IMR-90 (cell line): ENCODE measurements around the gene NPAS2. TPM values are rescaled to one million over a fixed set of nuclear protein-coding genes. Genes with fewer than 3 reads are reported as not detected.

ENCODE experiments used
- ATAC-seq: fragments of 200-7000 bp; cut with Tn5 transposase; 2 replicates; pipeline ENCODE4 v1.9.1; 2020; ENCODE audit warnings: low read depth, mild to moderate bottlenecking, moderate library complexity
- BruUV-seq: library from RNA; stranded (reverse); fragments of 400-500 nt; replicated peaks from 2 replicates; lab custom pipeline; 2021; lab: Mats Ljungman, UMichigan
- CTCF ChIA-PET: fragments of 300-600 bp; formaldehyde crosslinking; extraction: SDS; loops from one replicate; lab custom pipeline; 2021; ENCODE audit warnings: antibody characterized with exemption; lab: Yijun Ruan, JAX
- POLR2A ChIA-PET: fragments of 300-600 bp; sonication (Branson Sonifier 250); formaldehyde crosslinking; loops from one replicate; lab custom pipeline; 2022; ENCODE audit warnings: antibody characterized with exemption; ENCODE audit not compliant: unreplicated experiment; lab: Charles Lee
- DNase-seq: peaks from one replicate; pipeline ENCODE4 v3.0.0; 2013
- H2AFZ ChIP-seq: replicated peaks from 2 replicates; pipeline ENCODE3; 2013; ENCODE audit warnings: low read length, mild to moderate bottlenecking; ENCODE audit not compliant: poor library complexity
- H2AK5ac ChIP-seq: 2 replicates; pipeline ENCODE4 v1.6.1; 2013; ENCODE audit warnings: low read depth, low read length, inconsistent platforms
- H2AK9ac ChIP-seq: replicated peaks from 2 replicates; pipeline ENCODE3; 2013; ENCODE audit warnings: mild to moderate bottlenecking, low read depth, low read length, moderate library complexity; ENCODE audit not compliant: poor library complexity
- H2BK120ac ChIP-seq: 2 replicates; pipeline ENCODE4 v1.6.1; 2013; ENCODE audit warnings: low read depth, low read length, inconsistent platforms
- H2BK15ac ChIP-seq: 3 replicates; pipeline ENCODE4 v1.6.1; 2013; ENCODE audit warnings: low read depth, low read length, inconsistent platforms
- H2BK20ac ChIP-seq: 2 replicates; pipeline ENCODE4 v1.6.1; 2013; ENCODE audit warnings: low read depth, mild to moderate bottlenecking, inconsistent platforms, low read length, moderate library complexity
- H2BK5ac ChIP-seq: 2 replicates; pipeline ENCODE4 v1.6.1; 2013; ENCODE audit warnings: mild to moderate bottlenecking, low read depth, low read length, inconsistent platforms; ENCODE audit not compliant: poor library complexity, severe bottlenecking
- H3K14ac ChIP-seq: replicated peaks from 2 replicates; pipeline ENCODE4 v1.6.1; 2013; ENCODE audit warnings: low read depth, low read length, inconsistent platforms
- H3K18ac ChIP-seq: 2 replicates; pipeline ENCODE4 v1.6.1; 2013; ENCODE audit warnings: low read depth, low read length, control low read depth
- H3K23ac ChIP-seq: 2 replicates; pipeline ENCODE4 v1.6.1; 2013; ENCODE audit warnings: low read depth, low read length, inconsistent platforms
- H3K27ac ChIP-seq: 2 replicates; pipeline ENCODE4 v1.5.1; 2013; ENCODE audit warnings: mild to moderate bottlenecking, control low read depth, low read length; ENCODE audit not compliant: insufficient read depth
- H3K27me3 ChIP-seq: 2 replicates; pipeline ENCODE4 v1.6.1; 2013; ENCODE audit warnings: low read length; ENCODE audit not compliant: control insufficient read depth, insufficient read depth
- H3K36me3 ChIP-seq: 2 replicates; pipeline ENCODE4 v1.6.1; 2013; ENCODE audit warnings: low read length, mixed read lengths; ENCODE audit not compliant: control insufficient read depth, insufficient read depth
- H3K4ac ChIP-seq: 2 replicates; pipeline ENCODE4 v1.6.1; 2013; ENCODE audit warnings: low read depth, low read length, inconsistent platforms
- H3K4me1 ChIP-seq: 2 replicates; pipeline ENCODE4 v1.6.1; 2013; ENCODE audit warnings: low read length, mixed read lengths; ENCODE audit not compliant: control insufficient read depth, insufficient read depth
- H3K4me2 ChIP-seq: 2 replicates; pipeline ENCODE4 v1.6.1; 2013; ENCODE audit warnings: low read depth, mild to moderate bottlenecking, control low read depth, low read length, moderate library complexity
- H3K4me3 ChIP-seq: 2 replicates; pipeline ENCODE4 v1.5.1; 2013; ENCODE audit warnings: low read depth, mild to moderate bottlenecking, control low read depth, low read length, moderate library complexity; ENCODE audit not compliant: insufficient read depth
- H3K56ac ChIP-seq: 2 replicates; pipeline ENCODE4 v1.6.1; 2013; ENCODE audit warnings: low read length, inconsistent platforms; ENCODE audit not compliant: insufficient read depth; ENCODE audit errors: extremely low read depth
- H3K79me1 ChIP-seq, 2 experiments: 2 replicates each; pipeline ENCODE4 v1.6.1; 2013; ENCODE audit warnings: low read length in 2 of 2, inconsistent platforms in 1 of 2, low read depth in 1 of 2
- H3K9ac ChIP-seq: 2 replicates; pipeline ENCODE4 v1.6.1; 2013; ENCODE audit warnings: low read depth, low read length, control low read depth
- H3K9me1 ChIP-seq: 2 replicates; pipeline ENCODE4 v1.6.1; 2013; ENCODE audit warnings: low read length, inconsistent platforms; ENCODE audit not compliant: insufficient read depth
- H3K9me3 ChIP-seq: 2 replicates; pipeline ENCODE4 v1.6.1; 2013; ENCODE audit warnings: low read length; ENCODE audit not compliant: control insufficient read depth, insufficient read depth
- H4K20me1 ChIP-seq: 2 replicates; pipeline ENCODE4 v1.6.1; 2013; ENCODE audit warnings: low read length, inconsistent platforms; ENCODE audit not compliant: insufficient read depth
- H4K5ac ChIP-seq: 2 replicates; pipeline ENCODE4 v1.6.1; 2013; ENCODE audit warnings: mild to moderate bottlenecking, low read depth, low read length, control low read depth
- H4K8ac ChIP-seq, 2 experiments: 2 replicates each; pipeline ENCODE4 v1.6.1; 2013; ENCODE audit warnings: low read depth in 2 of 2, low read length in 2 of 2, control low read depth in 1 of 2, inconsistent platforms in 1 of 2
- H4K91ac ChIP-seq: 2 replicates; pipeline ENCODE4 v1.6.1; 2013; ENCODE audit warnings: low read depth, low read length, inconsistent platforms; ENCODE audit not compliant: insufficient read depth
- BHLHE40 ChIP-seq: fragments of 150-350 bp; IDR thresholded peaks from 2 replicates; pipeline ENCODE4 v1.6.1; 2016; ENCODE audit warnings: mild to moderate bottlenecking, low read depth, low read length
- CEBPB ChIP-seq: IDR thresholded peaks from 2 replicates; pipeline ENCODE4 v1.6.1; 2012; ENCODE audit warnings: low read depth, low read length, improper control_type of control experiment
- CHD1 ChIP-seq: IDR thresholded peaks from 2 replicates; pipeline ENCODE4 v1.6.1; 2012; ENCODE audit warnings: low read depth, low read length, improper control_type of control experiment
- FOS ChIP-seq: fragments of 150-350 bp; IDR thresholded peaks from 2 replicates; pipeline ENCODE4 v1.6.1; 2016; ENCODE audit warnings: low read depth, low read length
- MAFK ChIP-seq: IDR thresholded peaks from 2 replicates; pipeline ENCODE4 v1.6.1; 2012; ENCODE audit warnings: low read depth, low read length, improper control_type of control experiment
- MAZ ChIP-seq: IDR thresholded peaks from 2 replicates; pipeline ENCODE4 v1.6.1; 2012; ENCODE audit warnings: low read depth, mild to moderate bottlenecking, low read length, improper control_type of control experiment, moderate library complexity, borderline replicate concordance
- MXI1 ChIP-seq: IDR thresholded peaks from 2 replicates; pipeline ENCODE4 v1.6.1; 2012; ENCODE audit warnings: low read depth, mild to moderate bottlenecking, low read length, moderate library complexity, borderline replicate concordance
- NFE2L2 ChIP-seq: fragments of 150-350 bp; IDR thresholded peaks from 2 replicates; pipeline ENCODE4 v1.6.1; 2016; ENCODE audit warnings: low read depth, mild to moderate bottlenecking, low read length
- POLR2A ChIP-seq: IDR thresholded peaks from 2 replicates; pipeline ENCODE4 v1.6.1; 2012; ENCODE audit warnings: mild to moderate bottlenecking, low read depth, low read length
- RAD21 ChIP-seq: IDR thresholded peaks from 2 replicates; pipeline ENCODE4 v1.6.1; 2012; ENCODE audit warnings: low read length, improper control_type of control experiment
- RCOR1 ChIP-seq: IDR thresholded peaks from 2 replicates; pipeline ENCODE4 v1.6.1; 2012; ENCODE audit warnings: mild to moderate bottlenecking, low read length, improper control_type of control experiment; ENCODE audit not compliant: insufficient replicate concordance
- RFX5 ChIP-seq: IDR thresholded peaks from 2 replicates; pipeline ENCODE4 v1.8.0; 2012; ENCODE audit warnings: low read depth, mild to moderate bottlenecking, low read length, moderate library complexity
- SMC3 ChIP-seq: fragments of 150-350 bp; IDR thresholded peaks from 2 replicates; pipeline ENCODE4 v1.6.1; 2016; ENCODE audit warnings: low read depth, mild to moderate bottlenecking, antibody characterized with exemption, low read length, moderate library complexity
- WGBS, 2 experiments: methylation state at CpG; one replicate each; pipeline versions ENCODE4 v1.1.5 to v1.1.7; 2013; ENCODE audit warnings: missing lambda C conversion rate in 2 of 2; ENCODE audit not compliant: insufficient read length in 1 of 2; ENCODE audit errors: extremely low coverage in 2 of 2; 5-methylcytosine and 5-hydroxymethylcytosine counted together
- dilution Hi-C: fragments of 300-500 bp; cut with HindIII; formaldehyde crosslinking; loops from one replicate; pipeline ENCODE4 v1.14.3; 2018; ENCODE audit warnings: low sequenced_read_pairs; ENCODE audit not compliant: unreplicated experiment
- in situ Hi-C: fragments of 300-500 bp; cut with MboI; formaldehyde crosslinking; loops from 3 replicates; pipeline ENCODE4 v1.14.3; 2019; ENCODE audit warnings: low sequenced_read_pairs, inconsistent platforms, mixed read lengths
- intact Hi-C: fragments of 100-400 bp; cut with micrococcal nuclease; formaldehyde crosslinking; loops from 2 replicates; pipeline ENCODE4 v1.10.0; 2022
- polyA plus RNA-seq, 3 experiments: library from polyadenylated mRNA; depleted of rRNA; stranded (reverse); fragments of >200 nt; gene quantifications; 2 replicates each; pipeline ENCODE4 v1.2.3, GENCODE V29; 2012; ENCODE audit warnings: low replicate concordance in 1 of 3
- total RNA-seq: library from RNA; depleted of rRNA; stranded (reverse); fragments of >200 nt; gene quantifications from 2 replicates; pipeline ENCODE4 v1.2.3, GENCODE V29; 2012
- TF ChIP-seq, protein P1 (sequence below): fragments of 150-350 bp; IDR thresholded peaks from 2 replicates; pipeline ENCODE4 v1.6.1; 2017; ENCODE audit warnings: mild to moderate bottlenecking, antibody characterized with exemption, low read length, low read depth
- TF ChIP-seq, protein P2 (sequence below): conservative IDR thresholded peaks from 2 replicates; pipeline ENCODE4 v1.5.1; 2012; ENCODE audit warnings: mild to moderate bottlenecking, low read depth, low read length, improper control_type of control experiment
- TF ChIP-seq, protein P3 (sequence below): fragments of 150-350 bp; IDR thresholded peaks from 2 replicates; pipeline ENCODE4 v1.6.1; 2016; ENCODE audit warnings: low read depth, mild to moderate bottlenecking, low read length, moderate library complexity, borderline replicate concordance

Gene NPAS2
- total and polyA plus RNA-seq, 2 of the 4 experiments (the other 2 are of a cell fraction), result 5.2 to 14.8 TPM

DNA sequence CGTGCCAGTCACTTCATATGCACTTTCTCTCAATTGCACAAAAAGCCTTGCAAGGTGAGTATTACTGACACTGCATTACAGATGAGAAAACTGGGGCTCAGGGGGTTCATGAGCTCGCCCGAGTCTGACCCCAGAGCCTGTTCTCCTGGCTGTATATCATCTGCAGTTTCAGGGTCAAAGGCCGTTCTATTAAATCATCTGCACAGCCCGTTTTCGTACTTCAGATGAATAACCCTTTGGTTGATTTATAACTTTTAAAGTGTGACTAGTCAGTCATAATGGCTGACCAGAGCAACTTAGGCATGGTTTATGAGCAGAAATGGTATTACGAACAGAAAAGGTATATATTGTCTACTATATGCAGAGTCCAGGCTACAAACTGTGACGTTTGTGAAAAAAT, 35.3 kb upstream of the NPAS2 start:
- H3K4ac ChIP-seq, result no peak overlapping the region
- H3K4me3 ChIP-seq, result no peak overlapping the region
- H3K9ac ChIP-seq, result no peak overlapping the region
- no peak overlapping the region for H4K5ac ChIP-seq
- H4K20me1 ChIP-seq, result no peaks in the 10 kb centered on the region
- no peak overlapping the region for H3K4me2 ChIP-seq
- H3K9me1 ChIP-seq, result peaks cover 15% of the 10 kb centered on the region
- H3K23ac ChIP-seq, result no peak overlapping the region
- no peaks in the 10 kb centered on the region for H3K9me3 ChIP-seq
- no peak for DNase-seq
- intact Hi-C loops (no loop called here), in situ Hi-C loops (no loop called here), dilution Hi-C loops (no loop called here)
- no peak for TF ChIP-seq FOS
- TF ChIP-seq MAFK, result no peak
- TF ChIP-seq RAD21, result no peak
- TF ChIP-seq NFE2L2, result no peak
- no peak for TF ChIP-seq CHD1
- no peak for TF ChIP-seq MXI1
- no peak for TF ChIP-seq RFX5
- no peak for TF ChIP-seq RCOR1
- TF ChIP-seq, protein P1, sequence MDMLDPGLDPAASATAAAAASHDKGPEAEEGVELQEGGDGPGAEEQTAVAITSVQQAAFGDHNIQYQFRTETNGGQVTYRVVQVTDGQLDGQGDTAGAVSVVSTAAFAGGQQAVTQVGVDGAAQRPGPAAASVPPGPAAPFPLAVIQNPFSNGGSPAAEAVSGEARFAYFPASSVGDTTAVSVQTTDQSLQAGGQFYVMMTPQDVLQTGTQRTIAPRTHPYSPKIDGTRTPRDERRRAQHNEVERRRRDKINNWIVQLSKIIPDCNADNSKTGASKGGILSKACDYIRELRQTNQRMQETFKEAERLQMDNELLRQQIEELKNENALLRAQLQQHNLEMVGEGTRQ, result no peak
- TF ChIP-seq CEBPB, result no peak
- no peak for TF ChIP-seq BHLHE40
- no peak for TF ChIP-seq POLR2A
- no peak for TF ChIP-seq SMC3
- TF ChIP-seq, protein P2, sequence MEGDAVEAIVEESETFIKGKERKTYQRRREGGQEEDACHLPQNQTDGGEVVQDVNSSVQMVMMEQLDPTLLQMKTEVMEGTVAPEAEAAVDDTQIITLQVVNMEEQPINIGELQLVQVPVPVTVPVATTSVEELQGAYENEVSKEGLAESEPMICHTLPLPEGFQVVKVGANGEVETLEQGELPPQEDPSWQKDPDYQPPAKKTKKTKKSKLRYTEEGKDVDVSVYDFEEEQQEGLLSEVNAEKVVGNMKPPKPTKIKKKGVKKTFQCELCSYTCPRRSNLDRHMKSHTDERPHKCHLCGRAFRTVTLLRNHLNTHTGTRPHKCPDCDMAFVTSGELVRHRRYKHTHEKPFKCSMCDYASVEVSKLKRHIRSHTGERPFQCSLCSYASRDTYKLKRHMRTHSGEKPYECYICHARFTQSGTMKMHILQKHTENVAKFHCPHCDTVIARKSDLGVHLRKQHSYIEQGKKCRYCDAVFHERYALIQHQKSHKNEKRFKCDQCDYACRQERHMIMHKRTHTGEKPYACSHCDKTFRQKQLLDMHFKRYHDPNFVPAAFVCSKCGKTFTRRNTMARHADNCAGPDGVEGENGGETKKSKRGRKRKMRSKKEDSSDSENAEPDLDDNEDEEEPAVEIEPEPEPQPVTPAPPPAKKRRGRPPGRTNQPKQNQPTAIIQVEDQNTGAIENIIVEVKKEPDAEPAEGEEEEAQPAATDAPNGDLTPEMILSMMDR, result no peak
- TF ChIP-seq, protein P3, sequence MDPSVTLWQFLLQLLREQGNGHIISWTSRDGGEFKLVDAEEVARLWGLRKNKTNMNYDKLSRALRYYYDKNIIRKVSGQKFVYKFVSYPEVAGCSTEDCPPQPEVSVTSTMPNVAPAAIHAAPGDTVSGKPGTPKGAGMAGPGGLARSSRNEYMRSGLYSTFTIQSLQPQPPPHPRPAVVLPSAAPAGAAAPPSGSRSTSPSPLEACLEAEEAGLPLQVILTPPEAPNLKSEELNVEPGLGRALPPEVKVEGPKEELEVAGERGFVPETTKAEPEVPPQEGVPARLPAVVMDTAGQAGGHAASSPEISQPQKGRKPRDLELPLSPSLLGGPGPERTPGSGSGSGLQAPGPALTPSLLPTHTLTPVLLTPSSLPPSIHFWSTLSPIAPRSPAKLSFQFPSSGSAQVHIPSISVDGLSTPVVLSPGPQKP, result no peak
- no peak for TF ChIP-seq MAZ
- no peak overlapping the region for H3K18ac ChIP-seq
- no peak overlapping the region for H3K27ac ChIP-seq
- H4K8ac ChIP-seq, result no peak overlapping the region
- H2BK120ac ChIP-seq, result no peak overlapping the region
- no peak overlapping the region for H2BK20ac ChIP-seq
- CTCF ChIA-PET, result no interaction called here
- ATAC-seq, result no peak
- H3K79me1 ChIP-seq, result no peaks in the 10 kb centered on the region
- H3K4me1 ChIP-seq, result peaks cover 16% of the 10 kb centered on the region
- no peak overlapping the region for H4K91ac ChIP-seq
- POLR2A ChIA-PET, result no interaction called here
- no peak overlapping the region for H3K56ac ChIP-seq
- H3K36me3 ChIP-seq, result no peaks in the 10 kb centered on the region
- H2AK9ac ChIP-seq, result no peak overlapping the region
- H2BK15ac ChIP-seq, result no peak overlapping the region
- H2AFZ ChIP-seq, result no peak overlapping the region
- H3K14ac ChIP-seq, result no peak overlapping the region
- no peaks in the 10 kb centered on the region for H3K27me3 ChIP-seq
- no peak overlapping the region for H2AK5ac ChIP-seq
- BruUV-seq, result no TSS peak
- 91% methylated on average over 7 of the region's 8 CpGs; no CpG with 5 or more reads in 1 of the 2 experiments for WGBS, 2 experiments
- H2BK5ac ChIP-seq, result no peak overlapping the region
